ENCODE data around the gene OXSR1. TPM values are rescaled to one million over a fixed set of nuclear protein-coding genes. Genes with fewer than 3 reads are reported as not detected.

OXSR1 gene
- total RNA-seq, 2 donors from 2014 or later = 21.2 to 32.7 TPM

GRCh38 chr3:38163117-38163840 is 2.1 kb upstream of the OXSR1 start:
- no peak overlapping the region for H3K4me3 ChIP-seq
- H3K27me3 ChIP-seq (replicated peaks; ENCODE audit: insufficient read depth) = no peaks in the 10 kb centered on the region
- H3K27ac ChIP-seq = peak overlapping the region in 1 of 2 donors; percentile 99
- H3K9me3 ChIP-seq = no peaks in the 10 kb centered on the region
- no peaks in the 10 kb centered on the region for H3K36me3 ChIP-seq
- WGBS = 88% methylated on average over 12 of the region's 12 CpGs
- no peak for DNase-seq (ENCODE audit: low spot score)
- H3K4me1 ChIP-seq (replicated peaks) = no peaks in the 10 kb centered on the region
- intact Hi-C loops (cut with DNase I) = no loop called here
- TF ChIP-seq POLR2AphosphoS5 (IDR thresholded peaks at IDR 0.05) = no peak
- TF ChIP-seq, protein P1, sequence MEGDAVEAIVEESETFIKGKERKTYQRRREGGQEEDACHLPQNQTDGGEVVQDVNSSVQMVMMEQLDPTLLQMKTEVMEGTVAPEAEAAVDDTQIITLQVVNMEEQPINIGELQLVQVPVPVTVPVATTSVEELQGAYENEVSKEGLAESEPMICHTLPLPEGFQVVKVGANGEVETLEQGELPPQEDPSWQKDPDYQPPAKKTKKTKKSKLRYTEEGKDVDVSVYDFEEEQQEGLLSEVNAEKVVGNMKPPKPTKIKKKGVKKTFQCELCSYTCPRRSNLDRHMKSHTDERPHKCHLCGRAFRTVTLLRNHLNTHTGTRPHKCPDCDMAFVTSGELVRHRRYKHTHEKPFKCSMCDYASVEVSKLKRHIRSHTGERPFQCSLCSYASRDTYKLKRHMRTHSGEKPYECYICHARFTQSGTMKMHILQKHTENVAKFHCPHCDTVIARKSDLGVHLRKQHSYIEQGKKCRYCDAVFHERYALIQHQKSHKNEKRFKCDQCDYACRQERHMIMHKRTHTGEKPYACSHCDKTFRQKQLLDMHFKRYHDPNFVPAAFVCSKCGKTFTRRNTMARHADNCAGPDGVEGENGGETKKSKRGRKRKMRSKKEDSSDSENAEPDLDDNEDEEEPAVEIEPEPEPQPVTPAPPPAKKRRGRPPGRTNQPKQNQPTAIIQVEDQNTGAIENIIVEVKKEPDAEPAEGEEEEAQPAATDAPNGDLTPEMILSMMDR (IDR thresholded peaks at IDR 0.05) = no peak
- TF ChIP-seq POLR2A (IDR thresholded peaks at IDR 0.05) = no peak

DNA sequence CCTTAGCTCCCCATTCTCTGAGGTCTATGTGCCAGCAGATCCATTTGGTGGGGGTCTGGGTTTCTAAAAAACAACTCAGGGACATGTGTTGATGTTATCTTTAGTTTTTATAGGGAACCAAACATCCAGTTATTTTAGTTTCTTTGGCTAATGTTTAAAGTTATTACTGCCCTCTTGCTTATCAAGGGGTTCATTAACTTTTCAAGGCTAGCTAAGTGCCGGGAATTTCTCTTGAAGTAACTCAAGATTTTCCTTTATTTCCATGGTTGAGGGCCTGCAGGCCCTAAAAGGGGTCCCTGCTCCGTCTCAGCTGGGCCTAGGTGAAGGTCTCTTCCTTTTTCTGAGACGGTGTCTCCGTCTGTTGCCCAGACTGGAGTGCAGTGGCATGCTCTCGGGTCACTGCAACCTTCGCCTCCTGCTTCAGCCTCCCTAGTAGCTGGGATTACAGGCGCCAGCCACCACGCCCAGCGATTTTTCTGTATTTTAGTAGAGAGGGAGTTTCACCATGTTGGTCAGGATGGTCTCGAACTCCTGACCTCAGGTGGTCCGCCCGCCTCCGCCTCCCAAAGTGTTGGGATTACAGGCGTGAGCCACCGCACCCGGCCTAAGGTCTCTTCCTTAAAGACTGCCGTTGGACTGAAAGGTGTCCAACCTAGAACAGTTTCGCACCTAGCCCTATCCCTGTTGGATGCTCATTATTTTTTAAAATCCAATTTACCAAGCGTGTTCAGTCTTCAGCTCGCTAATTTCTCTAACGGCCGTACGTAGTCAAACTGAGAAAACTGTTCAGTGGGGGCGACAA is 1.3 kb upstream of the OXSR1 start:
- WGBS = 68% methylated on average over 24 of the region's 24 CpGs
- H3K36me3 ChIP-seq = no peaks in the 10 kb centered on the region
- H3K4me3 ChIP-seq = peak overlapping the region; percentile 97
- no peaks in the 10 kb centered on the region for H3K4me1 ChIP-seq (replicated peaks)
- intact Hi-C loops (cut with DNase I) = loop anchor here (2.0 kb wide), 1 partner anchor 25 kb away; the partner anchor contains the start of gene MYD88
- peak overlapping the region; percentile 98 to 99 for H3K27ac ChIP-seq
- TF ChIP-seq POLR2A (IDR thresholded peaks at IDR 0.05) (no peak), POLR2AphosphoS5 (IDR thresholded peaks at IDR 0.05) (no peak)
- TF ChIP-seq, protein P1 (IDR thresholded peaks at IDR 0.05) = no peak
- H3K9me3 ChIP-seq = no peaks in the 10 kb centered on the region
- no peak for DNase-seq (ENCODE audit: low spot score)
- H3K27me3 ChIP-seq (replicated peaks; ENCODE audit: insufficient read depth) = no peaks in the 10 kb centered on the region

DNA sequence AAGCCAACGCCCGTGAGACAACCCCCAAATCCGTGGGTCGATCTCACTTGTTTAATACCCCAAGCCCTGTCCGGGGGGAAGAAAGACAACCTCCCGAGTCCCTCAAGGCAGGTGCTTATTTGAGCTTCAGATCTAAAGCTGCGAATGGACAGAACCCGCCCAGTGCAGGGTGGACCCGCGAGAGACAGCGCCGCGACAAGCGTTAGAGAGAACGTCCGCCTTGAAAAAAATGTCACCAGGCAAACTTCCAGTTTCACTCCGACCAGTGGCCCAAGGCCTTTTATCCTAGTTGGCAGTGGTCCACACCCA is 740 bp upstream of the OXSR1 start:
- Histone ChIP-seq H3K9me3 (no peaks in the 10 kb centered on the region), H3K27ac (peak overlapping the region; percentile 98 to 99), H3K4me3 (peak overlapping the region; percentile 97), H3K27me3 (replicated peaks; ENCODE audit: insufficient read depth) (no peaks in the 10 kb centered on the region), H3K36me3 (no peaks in the 10 kb centered on the region), H3K4me1 (replicated peaks) (no peaks in the 10 kb centered on the region)
- intact Hi-C loops (cut with DNase I) = loop anchor here (2.0 kb wide), 1 partner anchor 26 kb away; the partner anchor contains the start of gene MYD88
- TF ChIP-seq POLR2AphosphoS5 (IDR thresholded peaks at IDR 0.05) = no peak
- TF ChIP-seq, protein P1 (IDR thresholded peaks at IDR 0.05) = no peak
- TF ChIP-seq POLR2A (IDR thresholded peaks at IDR 0.05) = no peak
- 2% methylated on average over 17 of the region's 17 CpGs for WGBS
- DNase-seq (ENCODE audit: low spot score) = no peak

- intact Hi-C loops (cut with DNase I) = loop anchor here (2.0 kb wide), 1 partner anchor 27 kb away; the partner anchor contains the start of gene MYD88
- 1% methylated on average over 53 of the region's 62 CpGs for WGBS
- peak overlapping the region; percentile 97 for H3K4me3 ChIP-seq
- H3K36me3 ChIP-seq = no peaks in the 10 kb centered on the region
- TF ChIP-seq POLR2AphosphoS5 (IDR thresholded peaks at IDR 0.05) = no peak
- TF ChIP-seq, protein P1 (IDR thresholded peaks at IDR 0.05) = no peak
- no peak for TF ChIP-seq POLR2A (IDR thresholded peaks at IDR 0.05)
- peak; percentile 52 for DNase-seq (ENCODE audit: low spot score)
- H3K27ac ChIP-seq = peak overlapping the region; percentile 98 to 99
- no peaks in the 10 kb centered on the region for H3K27me3 ChIP-seq (replicated peaks; ENCODE audit: insufficient read depth)
- H3K9me3 ChIP-seq = no peaks in the 10 kb centered on the region
- H3K4me1 ChIP-seq (replicated peaks) = no peaks in the 10 kb centered on the region
Measured at GRCh38 chr3:38165722-38166387, 518 bp downstream of the OXSR1 start.
